ENCODE results near the gene FAM50A. TPM values are rescaled to one million over a fixed set of nuclear protein-coding genes. Genes with fewer than 3 reads are reported as not detected.
A peak's percentile ranks its signal among the peaks of the same experiment; 100 is the strongest.

The FAM50A gene
- total and polyA plus RNA-seq, 2 of the 4 experiments (the other 2 are of a cell fraction), result 46.4 to 119 TPM

GRCh38 chrX:154458954-154459778, 15.2 kb downstream of the FAM50A start:
- peak overlapping the region; percentile 54 for H2BK5ac ChIP-seq (ENCODE audit: low read depth, low read length, poor library complexity, severe bottlenecking)
- H3K4me1 ChIP-seq (ENCODE audit: control insufficient read depth, insufficient read depth, low read length), result peaks cover 4% of the 10 kb centered on the region; the same call in 1 of the 2 replicates
- ATAC-seq (ENCODE audit: low read depth), result peak; percentile 37
- H3K36me3 ChIP-seq (ENCODE audit: control insufficient read depth, insufficient read depth, low read length), result peaks cover 33% of the 10 kb centered on the region
- peak overlapping the region; percentile 96 for H2AK9ac ChIP-seq (replicated peaks; ENCODE audit: low read depth, low read length, poor library complexity)
- H3K79me1 ChIP-seq (ENCODE audit: low read depth in 1 of 2, low read length in 2 of 2), result peaks cover 0 to 16% of the 10 kb centered on the region in 2 experiments; a peak in 3 of 4 replicates
- ChIA-PET CTCF (interaction anchor here (1.9 kb wide), 1 partner anchor 68 kb away, joined by 5 read pairs; no protein-coding TSS in a partner anchor), POLR2A (ENCODE audit: unreplicated experiment) (interaction anchor here (0.6 kb wide), 1 partner anchor 266 kb away, joined by 6 read pairs; no protein-coding TSS in a partner anchor)
- peak overlapping the region; percentile 61 for H3K56ac ChIP-seq (ENCODE audit: extremely low read depth, insufficient read depth, low read length)
- peak overlapping the region; percentile 18 for H2AK5ac ChIP-seq (ENCODE audit: low read depth, low read length)
- peak overlapping the region in 1 of 2 experiments; percentile 25; a peak in 1 of 4 replicates for H4K8ac ChIP-seq (ENCODE audit: low read depth in 2 of 2, low read length in 2 of 2)
- H3K9ac ChIP-seq (ENCODE audit: low read depth, low read length), result peak overlapping the region; percentile 71
- no peak overlapping the region for H2BK20ac ChIP-seq (ENCODE audit: low read depth, low read length)
- H2AFZ ChIP-seq (replicated peaks; ENCODE audit: low read length, poor library complexity), result peak overlapping the region; percentile 72
- dilution Hi-C loops (cut with HindIII; ENCODE audit: low sequenced_read_pairs, unreplicated experiment), result no loop called here
- peak overlapping the region; percentile 94 for H3K23ac ChIP-seq (ENCODE audit: low read depth, low read length)
- no peak overlapping the region for H2BK120ac ChIP-seq (ENCODE audit: low read depth, low read length)
- peak overlapping the region; percentile 91 for H3K4ac ChIP-seq (ENCODE audit: low read depth, low read length)
- H3K4me2 ChIP-seq (ENCODE audit: low read depth, low read length), result peak overlapping the region; percentile 83
- H3K27me3 ChIP-seq (ENCODE audit: control insufficient read depth, insufficient read depth, low read length), result no peaks in the 10 kb centered on the region
- H2BK15ac ChIP-seq (ENCODE audit: low read depth, low read length), result no peak overlapping the region
- H3K27ac ChIP-seq (ENCODE audit: insufficient read depth, low read length), result peak overlapping the region; percentile 49
- no peak overlapping the region for H3K18ac ChIP-seq (ENCODE audit: low read depth, low read length)
- H3K9me1 ChIP-seq (ENCODE audit: insufficient read depth, low read length), result no peaks in the 10 kb centered on the region
- WGBS, 2 experiments (ENCODE audit: extremely low coverage in 2 of 2, insufficient read length in 1 of 2), result 60% methylated on average over 1 of the region's 15 CpGs; no CpG with 5 or more reads in 1 of the 2 experiments
- peak overlapping the region; percentile 74 for H3K4me3 ChIP-seq (ENCODE audit: insufficient read depth, low read depth, low read length)
- no peak for DNase-seq
- intact Hi-C loops (cut with micrococcal nuclease), result no loop called here
- H3K9me3 ChIP-seq (ENCODE audit: control insufficient read depth, insufficient read depth, low read length), result no peaks in the 10 kb centered on the region; the same call in 1 of the 2 replicates
- H4K5ac ChIP-seq (ENCODE audit: low read depth, low read length), result no peak overlapping the region; the same call in 1 of the 2 replicates
- BruUV-seq (replicated peaks), result no TSS peak
- no peak for TF ChIP-seq USF2 (IDR thresholded peaks at IDR 0.05; ENCODE audit: low read depth, low read length)
- TF ChIP-seq FOS (IDR thresholded peaks at IDR 0.05; ENCODE audit: low read depth, low read length), result no peak
- TF ChIP-seq POLR2A (IDR thresholded peaks at IDR 0.05; ENCODE audit: low read depth, low read length), result no peak
- TF ChIP-seq RAD21 (IDR thresholded peaks at IDR 0.05; ENCODE audit: low read length), result no peak
- TF ChIP-seq RCOR1 (IDR thresholded peaks at IDR 0.05; ENCODE audit: insufficient replicate concordance, low read length), result no peak
- TF ChIP-seq SMC3 (IDR thresholded peaks at IDR 0.05; ENCODE audit: low read depth, low read length), result no peak
- TF ChIP-seq CHD1 (IDR thresholded peaks at IDR 0.05; ENCODE audit: low read depth, low read length), result no peak
- TF ChIP-seq MAFK (IDR thresholded peaks at IDR 0.05; ENCODE audit: low read depth, low read length), result no peak
- no peak for TF ChIP-seq RFX5 (IDR thresholded peaks at IDR 0.05; ENCODE audit: low read depth, low read length)
- no peak for TF ChIP-seq MAZ (IDR thresholded peaks at IDR 0.05; ENCODE audit: borderline replicate concordance, low read depth, low read length)
- TF ChIP-seq NFE2L2 (IDR thresholded peaks at IDR 0.05; ENCODE audit: low read depth, low read length), result no peak
- no peak for TF ChIP-seq CEBPB (IDR thresholded peaks at IDR 0.05; ENCODE audit: low read depth, low read length)
- no peak for TF ChIP-seq CTCF (conservative IDR thresholded peaks at IDR 0.05; ENCODE audit: low read depth, low read length)
- TF ChIP-seq, protein P1, sequence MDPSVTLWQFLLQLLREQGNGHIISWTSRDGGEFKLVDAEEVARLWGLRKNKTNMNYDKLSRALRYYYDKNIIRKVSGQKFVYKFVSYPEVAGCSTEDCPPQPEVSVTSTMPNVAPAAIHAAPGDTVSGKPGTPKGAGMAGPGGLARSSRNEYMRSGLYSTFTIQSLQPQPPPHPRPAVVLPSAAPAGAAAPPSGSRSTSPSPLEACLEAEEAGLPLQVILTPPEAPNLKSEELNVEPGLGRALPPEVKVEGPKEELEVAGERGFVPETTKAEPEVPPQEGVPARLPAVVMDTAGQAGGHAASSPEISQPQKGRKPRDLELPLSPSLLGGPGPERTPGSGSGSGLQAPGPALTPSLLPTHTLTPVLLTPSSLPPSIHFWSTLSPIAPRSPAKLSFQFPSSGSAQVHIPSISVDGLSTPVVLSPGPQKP (IDR thresholded peaks at IDR 0.05; ENCODE audit: borderline replicate concordance, low read depth, low read length), result no peak
- H3K14ac ChIP-seq (replicated peaks; ENCODE audit: low read depth, low read length), result peak overlapping the region; percentile 91
- in situ Hi-C loops (cut with MboI; ENCODE audit: low sequenced_read_pairs), result no loop called here
- H4K91ac ChIP-seq (ENCODE audit: insufficient read depth, low read depth, low read length), result peak overlapping the region; percentile 23; the same call in 1 of the 2 replicates
- H4K20me1 ChIP-seq (ENCODE audit: insufficient read depth, low read length), result peaks cover 39% of the 10 kb centered on the region
